ENCODE results near the gene TK1.

GRCh38 chr17:78182504-78182903 lies 4.3 kb downstream of the TK1 start:
- no peak for TF ChIP-seq MAX (IDR thresholded peaks at IDR 0.05; ENCODE audit: low read depth, low read length)
- TF ChIP-seq, protein P1, sequence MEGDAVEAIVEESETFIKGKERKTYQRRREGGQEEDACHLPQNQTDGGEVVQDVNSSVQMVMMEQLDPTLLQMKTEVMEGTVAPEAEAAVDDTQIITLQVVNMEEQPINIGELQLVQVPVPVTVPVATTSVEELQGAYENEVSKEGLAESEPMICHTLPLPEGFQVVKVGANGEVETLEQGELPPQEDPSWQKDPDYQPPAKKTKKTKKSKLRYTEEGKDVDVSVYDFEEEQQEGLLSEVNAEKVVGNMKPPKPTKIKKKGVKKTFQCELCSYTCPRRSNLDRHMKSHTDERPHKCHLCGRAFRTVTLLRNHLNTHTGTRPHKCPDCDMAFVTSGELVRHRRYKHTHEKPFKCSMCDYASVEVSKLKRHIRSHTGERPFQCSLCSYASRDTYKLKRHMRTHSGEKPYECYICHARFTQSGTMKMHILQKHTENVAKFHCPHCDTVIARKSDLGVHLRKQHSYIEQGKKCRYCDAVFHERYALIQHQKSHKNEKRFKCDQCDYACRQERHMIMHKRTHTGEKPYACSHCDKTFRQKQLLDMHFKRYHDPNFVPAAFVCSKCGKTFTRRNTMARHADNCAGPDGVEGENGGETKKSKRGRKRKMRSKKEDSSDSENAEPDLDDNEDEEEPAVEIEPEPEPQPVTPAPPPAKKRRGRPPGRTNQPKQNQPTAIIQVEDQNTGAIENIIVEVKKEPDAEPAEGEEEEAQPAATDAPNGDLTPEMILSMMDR (IDR thresholded peaks at IDR 0.05; ENCODE audit: low read depth, low read length) = no peak
- no peak for TF ChIP-seq POLR2A (IDR thresholded peaks at IDR 0.05; ENCODE audit: extremely low read depth, insufficient read length)

Measured in NB4 (cell line).